ENCODE measurements around the gene LRIG3. TPM values are rescaled to one million over a fixed set of nuclear protein-coding genes. Genes with fewer than 3 reads are reported as not detected.

LRIG3 gene
- total and polyA plus RNA-seq, 9 of the 15 experiments (the other 6 are each of a cell fraction or from before 2014, with no cell fraction given) = 0.18 TPM; not detected in 8

DNA sequence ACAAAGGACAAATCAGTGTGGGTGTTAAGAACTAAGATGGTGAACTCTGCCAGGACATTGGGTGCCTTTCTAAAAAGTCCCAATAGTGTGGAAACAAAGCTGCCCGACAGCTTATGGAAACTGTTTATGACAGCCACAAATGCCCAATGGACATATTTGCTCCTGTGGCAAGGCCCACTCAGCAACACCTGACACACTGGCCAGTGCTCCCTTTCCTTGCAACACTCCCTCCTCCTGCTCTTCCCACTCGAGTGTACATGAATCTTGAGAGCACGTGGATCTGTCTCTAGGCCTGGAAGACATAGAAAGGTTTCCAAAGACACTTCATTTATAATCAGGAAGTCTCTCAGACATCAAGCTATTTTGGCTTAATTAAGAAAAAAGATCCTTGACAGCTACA, 14.2 kb upstream of the LRIG3 start (continued):
- TF ChIP-seq, protein P1, sequence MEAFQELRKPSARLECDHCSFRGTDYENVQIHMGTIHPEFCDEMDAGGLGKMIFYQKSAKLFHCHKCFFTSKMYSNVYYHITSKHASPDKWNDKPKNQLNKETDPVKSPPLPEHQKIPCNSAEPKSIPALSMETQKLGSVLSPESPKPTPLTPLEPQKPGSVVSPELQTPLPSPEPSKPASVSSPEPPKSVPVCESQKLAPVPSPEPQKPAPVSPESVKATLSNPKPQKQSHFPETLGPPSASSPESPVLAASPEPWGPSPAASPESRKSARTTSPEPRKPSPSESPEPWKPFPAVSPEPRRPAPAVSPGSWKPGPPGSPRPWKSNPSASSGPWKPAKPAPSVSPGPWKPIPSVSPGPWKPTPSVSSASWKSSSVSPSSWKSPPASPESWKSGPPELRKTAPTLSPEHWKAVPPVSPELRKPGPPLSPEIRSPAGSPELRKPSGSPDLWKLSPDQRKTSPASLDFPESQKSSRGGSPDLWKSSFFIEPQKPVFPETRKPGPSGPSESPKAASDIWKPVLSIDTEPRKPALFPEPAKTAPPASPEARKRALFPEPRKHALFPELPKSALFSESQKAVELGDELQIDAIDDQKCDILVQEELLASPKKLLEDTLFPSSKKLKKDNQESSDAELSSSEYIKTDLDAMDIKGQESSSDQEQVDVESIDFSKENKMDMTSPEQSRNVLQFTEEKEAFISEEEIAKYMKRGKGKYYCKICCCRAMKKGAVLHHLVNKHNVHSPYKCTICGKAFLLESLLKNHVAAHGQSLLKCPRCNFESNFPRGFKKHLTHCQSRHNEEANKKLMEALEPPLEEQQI (IDR thresholded peaks at IDR 0.05) = no peak
- TF ChIP-seq ZNF551 (CRISPR knock-in tag; IDR thresholded peaks at IDR 0.05) (no peak), ELF2 (CRISPR knock-in tag; IDR thresholded peaks at IDR 0.05) (no peak), HSF4 (CRISPR knock-in tag; IDR thresholded peaks at IDR 0.05; ENCODE audit: borderline replicate concordance) (no peak), HDAC8 (tag; IDR thresholded peaks at IDR 0.05) (no peak), ZNF717 (CRISPR knock-in tag; IDR thresholded peaks at IDR 0.05) (no peak), PRPF4 (IDR thresholded peaks at IDR 0.05; ENCODE audit: insufficient read depth, low read depth, low read length, poor library complexity, severe bottlenecking) (no peak), LCOR (CRISPR knock-in tag; IDR thresholded peaks at IDR 0.05) (no peak), ARID2 (IDR thresholded peaks at IDR 0.05) (no peak), POLR2AphosphoS5 (IDR thresholded peaks at IDR 0.05; ENCODE audit: control insufficient read depth, insufficient read depth, low read depth, low read length) (no peak), STAT6 (CRISPR knock-in tag; IDR thresholded peaks at IDR 0.05) (no peak), ZNF217 (CRISPR knock-in tag; IDR thresholded peaks at IDR 0.05) (no peak)

Data from K562 (cell line).